K562 (cell line): ENCODE measurements around the gene CALM3. TPM values are rescaled to one million over a fixed set of nuclear protein-coding genes. Genes with fewer than 3 reads are reported as not detected.

Experiments
- BMI1 ChIP-seq: fragments of 150-350 bp; IDR thresholded peaks from 2 replicates; pipeline ENCODE4 v1.6.1; 2014; ENCODE audit warnings: low read length
- CREBBP ChIP-seq: IDR thresholded peaks from one replicate; pipeline ENCODE4 v1.6.1; 2012; ENCODE audit warnings: low read depth, mild to moderate bottlenecking, control low read depth, inconsistent platforms, low read length
- ERF ChIP-seq: fragments of 450-650 bp; formaldehyde crosslinking; IDR thresholded peaks from 2 replicates; pipeline ENCODE4 v1.4.0; 2020; ENCODE audit warnings: mild to moderate bottlenecking, mixed read lengths
- NR2C2 ChIP-seq, 2 experiments: fragments of 200-800 bp in 1 of 2; sonication (Bioruptor generic) in 1 of 2; sonication (generic) in 1 of 2; formaldehyde crosslinking in 1 of 2; IDR thresholded peaks; 2 replicates each; pipeline versions ENCODE4 v1.6.1 to v1.8.0; 2016 to 2022; ENCODE audit warnings: mild to moderate bottlenecking in 1 of 2, missing compliant biosample characterization in 1 of 2, missing genetic modification characterization in 1 of 2, missing genetic modification reagents in 1 of 2
- NR3C1 ChIP-seq: sonication (generic); formaldehyde crosslinking; IDR thresholded peaks from 2 replicates; pipeline ENCODE4 v1.8.1; 2022; ENCODE audit warnings: missing genetic modification reagents
- POLR3A ChIP-seq: IDR thresholded peaks from 2 replicates; pipeline ENCODE4 v1.6.1; 2011; ENCODE audit warnings: borderline replicate concordance, mild to moderate bottlenecking, moderate library complexity; ENCODE audit not compliant: insufficient read length, insufficient read depth; ENCODE audit errors: extremely low read depth
- PTTG1 ChIP-seq: fragments of 450-650 bp; IDR thresholded peaks from 2 replicates; pipeline ENCODE4 v1.6.1; 2016; ENCODE audit warnings: low read depth, mild to moderate bottlenecking, missing genetic modification characterization, missing compliant biosample characterization
- RBM22 ChIP-seq: fragments of 200-400 bp; formaldehyde crosslinking; IDR thresholded peaks from 2 replicates; pipeline ENCODE4 v1.6.1; 2018; ENCODE audit warnings: low read length, low read depth; ENCODE audit not compliant: poor library complexity, severe bottlenecking
- RCOR1 ChIP-seq, 2 experiments: IDR thresholded peaks; 2 replicates each; pipeline ENCODE4 v1.6.1; 2012; ENCODE audit warnings: low read depth in 2 of 2, low read length in 2 of 2, borderline replicate concordance in 1 of 2, improper control_type of control experiment in 1 of 2
- SP1 ChIP-seq: sonication (generic); formaldehyde crosslinking; IDR thresholded peaks from 2 replicates; pipeline ENCODE4 v1.8.1; 2022; ENCODE audit warnings: mild to moderate bottlenecking, missing genetic modification reagents
- ZNF212 ChIP-seq: fragments of 450-650 bp; formaldehyde crosslinking; IDR thresholded peaks from 2 replicates; pipeline ENCODE4 v1.4.0; 2020; ENCODE audit warnings: mild to moderate bottlenecking
- ZNF253 ChIP-seq: fragments of 250-450 bp; sonication (Bioruptor Pico); conservative IDR thresholded peaks from 2 replicates; pipeline ENCODE4 v1.6.1; 2021; ENCODE audit warnings: mild to moderate bottlenecking
- ZNF347 ChIP-seq: fragments of 450-650 bp; formaldehyde crosslinking; IDR thresholded peaks from 2 replicates; pipeline ENCODE4 v1.4.0; 2020; ENCODE audit warnings: low read depth, mild to moderate bottlenecking, moderate library complexity
- ZNF354B ChIP-seq: fragments of 250-450 bp; sonication (Bioruptor Pico); IDR thresholded peaks from 2 replicates; pipeline ENCODE4 v1.4.0; 2020
- polyA plus RNA-seq, 8 experiments: library from polyadenylated mRNA; depleted of rRNA in 4 of 8; stranded (reverse) in 5 of 8; unstranded in 3 of 8; fragments of >200 nt; fragmentation: Nextera tagmentation in 2 of 8; fragmentation: Illumina TruSeq in 1 of 8; extraction: Ambion mirVana in 2 of 8; extraction: Trizol in 1 of 8; gene quantifications; 2 replicates each; pipeline versions ENCODE4 v1.2.1 to v1.2.3, GENCODE V29; 2011 to 2014; ENCODE audit warnings: inconsistent platforms in 1 of 8, missing spikeins in 1 of 8
- total RNA-seq, 7 experiments: library from RNA; depleted of rRNA in 6 of 7; stranded (reverse); fragments of >200 nt in 6 of 7; fragmentation: Illumina TruSeq in 2 of 7; extraction: Trizol in 2 of 7; gene quantifications; 2 replicates each; pipeline versions ENCODE4 v1.2.1 to v1.2.3, GENCODE V29; 2011 to 2021; ENCODE audit warnings: low replicate concordance in 1 of 7
- TF ChIP-seq, protein P1 (sequence below): sonication (generic); formaldehyde crosslinking; IDR thresholded peaks from 2 replicates; pipeline ENCODE4 v1.8.1; 2022; ENCODE audit warnings: missing genetic modification reagents
- TF ChIP-seq, protein P2 (sequence below): sonication (generic); formaldehyde crosslinking; IDR thresholded peaks from 2 replicates; pipeline ENCODE4 v1.8.1; 2023; ENCODE audit warnings: mild to moderate bottlenecking, missing genetic modification reagents
- TF ChIP-seq, protein P3 (sequence below): IDR thresholded peaks from 2 replicates; pipeline ENCODE4 v1.6.1; 2011; ENCODE audit warnings: borderline replicate concordance, low read depth, mild to moderate bottlenecking, moderate library complexity, low read length; ENCODE audit not compliant: insufficient read depth, poor library complexity, severe bottlenecking
- TF ChIP-seq, protein P4 (sequence below), 3 experiments: IDR thresholded peaks in 2 of 3; conservative IDR thresholded peaks in 1 of 3; 2 replicates each; pipeline ENCODE4 v1.5.1; 2011 to 2012; ENCODE audit warnings: low read length in 3 of 3, mild to moderate bottlenecking in 3 of 3, control low read depth in 2 of 3, improper control_type of control experiment in 1 of 3, inconsistent platforms in 1 of 3, low read depth in 1 of 3, mixed read lengths in 1 of 3, moderate library complexity in 1 of 3; ENCODE audit not compliant: insufficient read depth in 2 of 3
- TF ChIP-seq, protein P5 (sequence below): IDR thresholded peaks from 3 replicates; pipeline ENCODE4 v1.6.1; 2011; ENCODE audit warnings: borderline replicate concordance, mild to moderate bottlenecking; ENCODE audit not compliant: insufficient read length, insufficient read depth

Gene CALM3
- total and polyA plus RNA-seq, 9 of the 15 experiments (the other 6 are each of a cell fraction or from before 2014, with no cell fraction given): 34.6 to 350 (median 156) TPM

DNA sequence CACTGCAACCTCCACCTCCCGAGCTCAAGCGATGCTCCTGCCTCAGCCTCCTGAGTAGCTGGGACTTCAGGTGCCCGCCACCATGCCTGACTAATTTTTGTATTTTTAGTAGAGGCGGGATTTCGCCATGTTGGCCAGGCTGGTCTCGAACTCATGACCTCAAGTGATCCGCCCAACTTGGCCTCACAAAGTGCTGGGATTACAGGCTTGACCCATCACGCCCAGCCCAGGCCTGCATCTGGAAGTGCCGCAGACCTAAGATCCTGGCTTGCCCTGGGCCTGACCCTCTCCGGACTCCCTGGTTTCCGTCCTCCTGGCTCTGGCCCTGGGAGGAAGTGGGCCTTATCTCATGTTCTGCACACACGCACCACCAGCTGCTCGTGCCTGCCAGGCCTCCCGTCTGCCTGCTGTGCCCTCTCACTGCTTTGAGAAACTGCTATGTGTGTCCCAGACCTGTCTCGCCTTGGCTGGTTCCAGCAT, 28.5 kb downstream of the CALM3 start (continued):
- TF ChIP-seq, protein P1, sequence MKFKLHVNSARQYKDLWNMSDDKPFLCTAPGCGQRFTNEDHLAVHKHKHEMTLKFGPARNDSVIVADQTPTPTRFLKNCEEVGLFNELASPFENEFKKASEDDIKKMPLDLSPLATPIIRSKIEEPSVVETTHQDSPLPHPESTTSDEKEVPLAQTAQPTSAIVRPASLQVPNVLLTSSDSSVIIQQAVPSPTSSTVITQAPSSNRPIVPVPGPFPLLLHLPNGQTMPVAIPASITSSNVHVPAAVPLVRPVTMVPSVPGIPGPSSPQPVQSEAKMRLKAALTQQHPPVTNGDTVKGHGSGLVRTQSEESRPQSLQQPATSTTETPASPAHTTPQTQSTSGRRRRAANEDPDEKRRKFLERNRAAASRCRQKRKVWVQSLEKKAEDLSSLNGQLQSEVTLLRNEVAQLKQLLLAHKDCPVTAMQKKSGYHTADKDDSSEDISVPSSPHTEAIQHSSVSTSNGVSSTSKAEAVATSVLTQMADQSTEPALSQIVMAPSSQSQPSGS (CRISPR knock-in tag): no peak
- no peak for TF ChIP-seq BMI1
- TF ChIP-seq ZNF354B: no peak
- TF ChIP-seq NR2C2 (CRISPR knock-in tag; IDR thresholded peaks at IDR 0.05): no peak
- no peak for TF ChIP-seq NR2C2 (tag; IDR thresholded peaks at IDR 0.05)
- TF ChIP-seq, protein P2, sequence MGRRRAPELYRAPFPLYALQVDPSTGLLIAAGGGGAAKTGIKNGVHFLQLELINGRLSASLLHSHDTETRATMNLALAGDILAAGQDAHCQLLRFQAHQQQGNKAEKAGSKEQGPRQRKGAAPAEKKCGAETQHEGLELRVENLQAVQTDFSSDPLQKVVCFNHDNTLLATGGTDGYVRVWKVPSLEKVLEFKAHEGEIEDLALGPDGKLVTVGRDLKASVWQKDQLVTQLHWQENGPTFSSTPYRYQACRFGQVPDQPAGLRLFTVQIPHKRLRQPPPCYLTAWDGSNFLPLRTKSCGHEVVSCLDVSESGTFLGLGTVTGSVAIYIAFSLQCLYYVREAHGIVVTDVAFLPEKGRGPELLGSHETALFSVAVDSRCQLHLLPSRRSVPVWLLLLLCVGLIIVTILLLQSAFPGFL (CRISPR knock-in tag): no peak
- 0 out of 2 replicates have a peak, but pooled peaks have one; percentile 63 for TF ChIP-seq SP1 (CRISPR knock-in tag)
- no peak for TF ChIP-seq NR3C1 (CRISPR knock-in tag)
- no peak for TF ChIP-seq ERF (CRISPR knock-in tag)
- TF ChIP-seq PTTG1 (tag): no peak
- TF ChIP-seq RCOR1 (IDR thresholded peaks at IDR 0.05; ENCODE audit: borderline replicate concordance in 1 of 2, low read depth in 2 of 2, low read length in 2 of 2): peak in 1 of 2 experiments; percentile 14; a peak in 1 of 4 replicates
- no peak for TF ChIP-seq ZNF253 (CRISPR knock-in tag)
- TF ChIP-seq, protein P3, sequence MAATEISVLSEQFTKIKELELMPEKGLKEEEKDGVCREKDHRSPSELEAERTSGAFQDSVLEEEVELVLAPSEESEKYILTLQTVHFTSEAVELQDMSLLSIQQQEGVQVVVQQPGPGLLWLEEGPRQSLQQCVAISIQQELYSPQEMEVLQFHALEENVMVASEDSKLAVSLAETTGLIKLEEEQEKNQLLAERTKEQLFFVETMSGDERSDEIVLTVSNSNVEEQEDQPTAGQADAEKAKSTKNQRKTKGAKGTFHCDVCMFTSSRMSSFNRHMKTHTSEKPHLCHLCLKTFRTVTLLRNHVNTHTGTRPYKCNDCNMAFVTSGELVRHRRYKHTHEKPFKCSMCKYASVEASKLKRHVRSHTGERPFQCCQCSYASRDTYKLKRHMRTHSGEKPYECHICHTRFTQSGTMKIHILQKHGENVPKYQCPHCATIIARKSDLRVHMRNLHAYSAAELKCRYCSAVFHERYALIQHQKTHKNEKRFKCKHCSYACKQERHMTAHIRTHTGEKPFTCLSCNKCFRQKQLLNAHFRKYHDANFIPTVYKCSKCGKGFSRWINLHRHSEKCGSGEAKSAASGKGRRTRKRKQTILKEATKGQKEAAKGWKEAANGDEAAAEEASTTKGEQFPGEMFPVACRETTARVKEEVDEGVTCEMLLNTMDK: no peak
- TF ChIP-seq CREBBP: no peak
- TF ChIP-seq, protein P4, sequence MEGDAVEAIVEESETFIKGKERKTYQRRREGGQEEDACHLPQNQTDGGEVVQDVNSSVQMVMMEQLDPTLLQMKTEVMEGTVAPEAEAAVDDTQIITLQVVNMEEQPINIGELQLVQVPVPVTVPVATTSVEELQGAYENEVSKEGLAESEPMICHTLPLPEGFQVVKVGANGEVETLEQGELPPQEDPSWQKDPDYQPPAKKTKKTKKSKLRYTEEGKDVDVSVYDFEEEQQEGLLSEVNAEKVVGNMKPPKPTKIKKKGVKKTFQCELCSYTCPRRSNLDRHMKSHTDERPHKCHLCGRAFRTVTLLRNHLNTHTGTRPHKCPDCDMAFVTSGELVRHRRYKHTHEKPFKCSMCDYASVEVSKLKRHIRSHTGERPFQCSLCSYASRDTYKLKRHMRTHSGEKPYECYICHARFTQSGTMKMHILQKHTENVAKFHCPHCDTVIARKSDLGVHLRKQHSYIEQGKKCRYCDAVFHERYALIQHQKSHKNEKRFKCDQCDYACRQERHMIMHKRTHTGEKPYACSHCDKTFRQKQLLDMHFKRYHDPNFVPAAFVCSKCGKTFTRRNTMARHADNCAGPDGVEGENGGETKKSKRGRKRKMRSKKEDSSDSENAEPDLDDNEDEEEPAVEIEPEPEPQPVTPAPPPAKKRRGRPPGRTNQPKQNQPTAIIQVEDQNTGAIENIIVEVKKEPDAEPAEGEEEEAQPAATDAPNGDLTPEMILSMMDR (IDR thresholded peaks at IDR 0.05 in 2 of 3, conservative IDR thresholded peaks at IDR 0.05 in 1 of 3; ENCODE audit: insufficient read depth in 2 of 3, low read depth in 1 of 3, low read length in 3 of 3): no peak
- no peak for TF ChIP-seq RBM22
- TF ChIP-seq ZNF212 (CRISPR knock-in tag): no peak
- TF ChIP-seq, protein P5, sequence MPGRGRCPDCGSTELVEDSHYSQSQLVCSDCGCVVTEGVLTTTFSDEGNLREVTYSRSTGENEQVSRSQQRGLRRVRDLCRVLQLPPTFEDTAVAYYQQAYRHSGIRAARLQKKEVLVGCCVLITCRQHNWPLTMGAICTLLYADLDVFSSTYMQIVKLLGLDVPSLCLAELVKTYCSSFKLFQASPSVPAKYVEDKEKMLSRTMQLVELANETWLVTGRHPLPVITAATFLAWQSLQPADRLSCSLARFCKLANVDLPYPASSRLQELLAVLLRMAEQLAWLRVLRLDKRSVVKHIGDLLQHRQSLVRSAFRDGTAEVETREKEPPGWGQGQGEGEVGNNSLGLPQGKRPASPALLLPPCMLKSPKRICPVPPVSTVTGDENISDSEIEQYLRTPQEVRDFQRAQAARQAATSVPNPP: no peak
- TF ChIP-seq POLR3A: no peak
- TF ChIP-seq ZNF347 (CRISPR knock-in tag): no peak
